Stimulated activated CD8-positive, alpha-beta memory T cell treated with anti-CD3 and anti-CD28 coated beads, Interleukin-12 subunit alpha, Interleukin-12 subunit beta, amount 100 ng/mL, for 24 hours (primary cell): Measurements from ENCODE around the gene RIN3.

Experiments used
- DNase-seq: peaks from one replicate; pipeline ENCODE4 v3.0.0-alpha.2; 2020; ENCODE audit errors: extremely low read depth

The RIN3 gene

DNA sequence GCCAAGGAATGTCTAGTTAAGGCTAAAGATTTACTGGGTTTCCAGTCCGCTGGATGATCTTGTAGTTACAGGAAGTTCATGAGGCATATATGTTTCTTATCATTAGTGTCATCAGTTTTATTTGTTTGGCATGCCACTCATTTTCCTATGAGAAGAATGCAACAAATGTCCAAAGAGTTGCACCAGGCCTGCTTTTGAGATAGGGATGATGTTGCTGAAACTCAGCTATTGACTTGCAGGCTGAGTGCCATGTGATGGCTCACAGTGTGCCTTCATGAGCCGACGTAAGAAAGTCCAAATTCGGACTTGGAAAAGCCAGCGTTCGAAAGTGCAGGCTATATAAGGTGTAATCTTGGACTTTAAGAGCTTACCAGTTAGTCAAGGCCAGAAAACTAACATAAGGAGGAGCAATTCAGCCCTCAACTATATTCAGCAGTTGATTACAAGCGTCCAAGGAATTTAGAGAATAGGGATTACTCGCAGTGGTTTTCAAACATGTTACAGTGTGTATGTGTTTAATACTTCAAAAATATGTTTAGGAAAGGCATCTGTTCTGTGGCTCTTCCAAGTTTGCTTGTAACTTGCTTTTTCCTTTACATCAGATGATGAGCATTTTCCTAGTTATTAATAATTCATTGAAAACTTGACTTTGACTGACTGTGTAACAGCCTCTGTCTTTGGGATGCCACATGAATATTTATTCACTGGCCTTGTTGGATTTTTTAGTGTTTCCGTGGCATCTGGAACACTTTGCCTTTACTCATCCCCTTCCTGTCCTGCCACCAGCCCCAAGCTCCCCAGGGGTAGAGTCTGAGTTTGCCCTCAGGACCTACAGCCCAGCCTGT lies 133.6 kb downstream of the RIN3 start:
- no peak for DNase-seq

DNA sequence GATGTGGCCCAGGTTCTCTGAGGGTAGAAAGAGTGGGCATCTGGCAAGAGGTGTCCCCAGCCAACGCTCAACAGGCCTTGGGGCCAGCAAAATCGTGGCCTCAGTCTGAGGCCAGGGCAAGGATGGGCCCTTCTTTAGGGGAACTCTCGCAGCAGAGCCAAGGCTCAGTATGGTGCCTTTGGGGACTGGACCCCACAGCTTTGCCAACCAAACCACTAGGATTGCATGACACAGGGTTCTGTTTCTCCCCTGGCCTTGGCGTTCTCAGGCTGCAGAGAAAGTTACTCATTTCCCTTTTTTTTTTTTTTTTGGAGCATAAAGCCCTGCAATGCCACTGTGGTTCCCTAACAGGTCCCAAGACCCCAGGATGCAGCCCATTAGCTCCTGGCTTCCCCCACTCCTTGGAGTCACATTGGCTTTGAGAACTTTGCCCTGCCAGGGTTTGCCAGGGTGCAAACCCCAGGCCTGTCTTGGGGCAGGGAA lies 134.3 kb downstream of the RIN3 start:
- DNase-seq, result no peak

DNA sequence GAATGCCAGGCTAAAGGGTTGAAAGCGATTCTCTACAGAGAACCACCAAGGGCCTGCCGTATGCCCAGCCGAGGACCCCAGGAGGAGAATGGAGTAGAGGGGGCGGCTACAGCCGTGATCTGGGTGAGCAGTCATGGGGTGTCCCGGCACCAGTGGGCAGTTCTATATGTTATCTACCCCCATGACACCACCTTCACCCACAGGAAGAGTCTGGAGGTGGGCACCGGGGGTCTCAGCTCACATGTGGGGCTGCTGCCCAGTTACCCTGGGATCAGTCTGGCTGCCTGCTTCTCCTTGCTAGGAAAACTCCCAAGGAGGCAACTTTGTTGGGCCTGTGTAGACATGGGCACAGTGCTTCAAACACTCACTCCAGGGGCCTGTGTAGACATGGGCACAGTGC lies 135.5 kb downstream of the RIN3 start:
- no peak for DNase-seq

DNA sequence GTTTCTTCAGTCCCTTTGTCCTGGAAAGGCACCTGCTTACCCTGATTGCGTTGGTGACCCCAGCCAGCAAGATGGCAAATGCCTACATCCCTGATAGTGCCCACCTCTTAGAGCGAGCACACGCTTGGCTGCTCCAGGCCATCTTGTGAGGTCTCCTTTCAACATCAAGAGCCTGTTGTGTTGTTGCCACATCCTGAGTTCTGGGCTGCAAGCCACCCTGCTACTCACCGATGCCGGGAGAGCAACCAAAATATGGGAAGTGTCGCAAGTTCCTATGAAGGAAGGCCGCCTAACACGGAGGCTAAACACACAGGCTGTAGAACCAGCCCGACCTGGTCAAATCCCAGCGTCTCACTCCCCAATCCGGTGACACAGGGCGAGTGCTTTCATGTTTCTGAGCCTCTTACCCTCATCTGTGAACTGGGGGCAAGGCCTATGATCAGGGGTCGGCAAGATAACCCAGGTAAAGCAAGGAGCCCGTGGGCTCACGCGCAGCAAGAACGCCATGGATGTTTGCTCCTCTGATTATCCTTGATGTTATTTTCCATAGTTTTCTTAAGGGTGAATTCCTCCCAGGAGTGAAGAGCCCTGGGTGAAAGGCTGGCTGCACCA lies 136.5 kb downstream of the RIN3 start:
- no peak for DNase-seq

DNA sequence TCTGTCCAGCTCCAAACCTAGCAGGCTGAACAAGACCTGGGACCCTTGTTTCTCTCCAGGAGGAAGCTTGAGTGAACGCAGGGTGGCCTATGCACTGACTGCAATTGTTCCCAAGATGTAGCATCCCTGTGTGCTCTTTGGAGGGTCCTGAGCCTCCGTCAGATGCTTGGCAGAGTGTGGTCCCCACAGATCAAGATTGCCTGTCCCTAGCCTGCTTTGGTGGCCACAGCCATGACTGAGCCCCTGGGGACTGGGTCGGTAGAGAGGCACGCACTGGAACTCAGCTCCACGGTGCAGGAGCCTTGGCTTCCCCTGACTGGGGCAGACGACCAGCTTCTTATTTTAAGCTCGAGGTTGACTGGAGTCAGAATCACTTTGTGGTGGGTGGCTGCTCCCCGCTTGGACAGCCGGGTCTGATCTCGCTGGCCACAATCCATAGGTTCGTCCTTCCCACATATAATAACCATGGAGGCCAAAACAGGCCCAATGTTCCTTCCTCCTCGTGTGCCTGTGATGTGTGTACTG lies 137.1 kb downstream of the RIN3 start:
- no peak for DNase-seq

DNA sequence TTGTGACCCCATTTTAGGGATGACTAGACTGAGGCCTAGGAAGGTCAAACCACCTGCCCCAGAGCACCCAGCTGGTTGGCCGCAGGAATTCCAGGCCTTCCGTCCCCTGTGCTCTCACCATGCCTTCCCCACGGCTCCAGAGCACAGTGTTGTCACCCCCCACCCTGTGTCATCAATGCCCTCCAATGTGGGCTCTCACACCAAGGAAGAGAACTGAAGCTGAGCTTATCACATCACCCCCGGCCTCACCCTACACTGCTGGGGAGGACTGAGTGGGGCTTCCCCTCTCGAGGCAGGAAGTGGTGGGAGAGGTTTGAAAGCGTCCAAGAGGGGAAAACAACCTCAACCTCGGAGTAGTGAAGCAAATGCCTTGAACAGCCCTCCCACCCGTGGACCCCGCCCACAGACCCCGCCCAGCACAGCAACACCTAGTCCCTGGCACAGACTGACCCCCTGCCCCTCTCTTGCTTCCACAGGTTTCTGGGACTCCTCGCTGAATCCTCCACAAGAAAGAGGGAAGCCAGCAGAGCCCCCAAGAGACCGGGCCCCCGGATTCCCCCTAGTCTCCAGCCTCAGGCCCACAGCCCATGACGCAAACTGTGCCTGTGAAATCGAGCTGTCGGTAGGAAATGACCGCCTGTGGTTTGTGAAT lies 137.7 kb downstream of the RIN3 start:
- DNase-seq, result no peak

DNA sequence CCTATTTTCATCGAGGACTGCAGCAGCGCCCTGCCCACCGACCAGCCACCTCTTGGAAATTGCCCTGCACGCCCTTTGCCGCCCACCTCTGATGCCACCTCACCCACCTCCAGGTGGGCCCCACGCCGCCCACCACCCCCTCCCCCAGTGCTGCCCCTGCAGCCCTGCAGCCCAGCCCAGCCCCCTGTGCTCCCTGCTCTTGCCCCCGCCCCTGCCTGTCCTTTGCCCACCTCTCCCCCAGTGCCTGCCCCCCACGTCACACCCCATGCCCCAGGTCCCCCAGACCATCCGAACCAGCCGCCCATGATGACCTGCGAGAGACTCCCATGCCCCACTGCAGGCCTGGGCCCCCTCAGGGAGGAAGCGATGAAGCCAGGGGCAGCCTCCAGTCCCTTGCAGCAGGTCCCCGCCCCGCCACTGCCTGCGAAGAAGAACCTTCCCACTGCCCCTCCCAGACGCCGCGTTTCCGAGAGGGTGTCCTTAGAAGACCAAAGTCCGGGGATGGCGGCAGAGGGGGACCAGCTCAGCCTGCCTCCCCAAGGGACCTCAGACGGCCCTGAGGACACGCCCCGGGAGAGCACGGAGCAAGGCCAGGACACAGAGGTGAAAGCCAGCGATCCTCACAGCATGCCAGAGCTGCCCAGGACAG lies 138.3 kb downstream of the RIN3 start:
- DNase-seq, result no peak

DNA sequence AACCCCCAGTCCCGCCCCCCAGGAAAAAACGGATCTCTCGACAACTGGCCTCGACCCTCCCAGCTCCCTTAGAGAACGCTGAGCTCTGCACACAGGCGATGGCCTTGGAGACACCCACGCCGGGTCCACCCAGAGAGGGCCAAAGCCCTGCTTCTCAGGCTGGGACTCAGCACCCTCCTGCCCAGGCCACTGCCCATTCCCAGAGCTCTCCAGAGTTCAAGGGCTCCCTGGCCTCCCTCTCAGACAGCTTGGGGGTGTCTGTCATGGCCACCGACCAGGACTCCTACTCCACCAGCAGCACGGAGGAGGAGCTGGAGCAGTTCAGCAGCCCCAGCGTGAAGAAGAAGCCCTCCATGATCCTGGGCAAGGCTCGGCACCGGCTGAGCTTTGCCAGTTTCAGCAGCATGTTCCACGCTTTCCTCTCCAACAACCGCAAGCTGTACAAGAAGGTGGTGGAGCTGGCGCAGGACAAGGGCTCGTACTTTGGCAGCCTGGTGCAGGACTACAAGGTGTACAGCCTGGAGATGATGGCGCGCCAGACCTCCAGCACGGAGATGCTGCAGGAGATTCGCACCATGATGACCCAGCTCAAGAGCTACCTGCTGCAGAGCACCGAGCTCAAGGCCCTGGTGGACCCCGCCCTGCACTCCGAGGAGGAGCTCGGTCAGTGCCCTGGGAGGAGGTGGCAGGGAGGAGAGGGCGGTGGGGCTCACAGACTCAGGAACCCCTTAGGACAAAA lies 139.0 kb downstream of the RIN3 start:
- no peak for DNase-seq

DNA sequence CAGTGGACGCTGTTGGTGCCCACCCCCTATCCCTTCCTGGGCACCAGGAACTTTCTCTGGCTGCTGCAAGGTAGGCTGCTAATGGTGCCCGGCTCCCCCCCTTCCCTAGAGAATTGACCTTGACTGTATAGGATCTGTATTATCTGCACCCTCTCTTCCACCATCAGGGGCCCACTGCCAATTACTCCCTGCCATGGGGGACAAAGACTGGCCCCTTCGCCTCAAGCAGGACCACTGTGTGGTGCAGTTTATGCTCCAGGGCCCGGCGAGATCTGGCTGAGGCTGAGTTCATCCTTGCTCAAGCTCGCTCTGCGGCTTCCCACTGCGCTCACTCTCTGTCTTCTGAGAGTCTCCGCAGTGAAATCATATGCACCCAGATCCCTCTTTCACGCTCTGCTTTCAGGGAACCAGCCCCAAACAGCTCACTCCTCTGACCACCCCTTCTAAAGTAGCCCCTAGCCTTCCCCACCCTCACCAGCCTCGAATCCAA lies 139.6 kb downstream of the RIN3 start:
- no peak for DNase-seq

DNA sequence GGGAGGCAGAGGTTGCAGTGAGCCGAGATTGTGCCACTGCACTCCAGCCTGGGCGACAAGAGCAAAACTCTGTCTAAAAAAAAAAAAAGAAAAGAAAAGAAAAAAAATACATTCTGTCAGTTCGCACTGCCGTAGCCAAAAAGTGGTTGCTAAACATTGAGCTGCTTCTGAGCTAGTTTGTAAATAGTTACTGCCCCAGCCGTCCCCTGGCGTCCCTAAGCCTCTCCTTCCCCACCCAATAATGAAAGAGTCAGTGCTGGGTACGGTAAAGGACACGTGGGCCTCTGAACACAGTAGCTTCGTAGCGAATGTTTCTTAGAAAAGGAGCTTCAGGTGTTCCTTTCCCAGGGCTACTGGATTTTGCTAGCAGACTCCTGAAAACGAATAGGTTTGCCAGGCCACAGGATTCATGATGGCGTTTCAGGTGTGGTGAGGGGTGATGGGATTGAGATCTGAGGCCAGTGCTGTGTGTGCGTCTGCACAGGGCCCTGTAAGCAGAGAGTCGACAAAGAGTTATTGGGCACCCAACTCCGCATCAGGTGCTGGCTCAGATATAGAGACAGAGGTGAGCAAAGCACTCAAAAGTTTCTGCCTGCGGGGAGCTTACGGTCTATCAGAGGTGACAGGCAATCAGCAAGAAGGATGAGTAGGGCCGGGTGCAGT lies 140.8 kb downstream of the RIN3 start:
- no peak for DNase-seq

DNA sequence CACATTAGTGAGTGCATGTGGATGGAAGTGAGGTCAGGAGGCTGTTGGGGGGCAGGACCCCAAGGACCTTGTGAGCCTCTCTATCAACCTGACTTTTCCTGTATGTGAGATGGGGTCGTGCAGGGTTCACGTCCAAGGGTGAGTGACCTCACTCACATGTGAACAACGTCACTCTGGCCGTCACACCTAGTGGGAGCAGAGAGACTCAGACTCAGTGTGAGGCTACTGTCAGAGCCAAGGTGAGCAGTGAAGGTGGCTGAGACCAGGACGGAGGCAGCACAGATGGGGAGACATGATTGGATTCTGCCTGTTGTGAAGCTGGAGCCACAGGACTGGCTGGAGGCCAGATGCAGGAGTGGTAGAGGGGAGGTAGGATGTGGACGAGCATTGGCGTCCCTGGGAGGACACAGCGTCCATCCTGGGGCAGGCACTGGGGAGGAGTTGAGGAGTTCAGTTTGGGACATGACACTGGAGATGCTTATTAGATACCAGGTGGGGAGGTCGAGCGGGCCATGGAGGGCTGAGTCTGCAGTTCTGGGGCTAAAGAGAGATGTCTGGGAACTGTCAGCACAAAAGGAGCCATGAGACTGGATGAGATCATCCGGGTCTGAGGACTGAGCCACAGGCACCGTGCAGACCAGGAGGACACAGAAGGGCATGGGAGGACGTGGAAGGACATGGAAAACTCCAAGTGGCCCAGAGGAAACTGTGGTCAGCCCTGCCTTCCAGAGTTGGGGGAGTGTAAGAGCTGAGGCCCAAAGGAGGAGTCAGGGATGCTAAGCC lies 142.0 kb downstream of the RIN3 start:
- no peak for DNase-seq

DNA sequence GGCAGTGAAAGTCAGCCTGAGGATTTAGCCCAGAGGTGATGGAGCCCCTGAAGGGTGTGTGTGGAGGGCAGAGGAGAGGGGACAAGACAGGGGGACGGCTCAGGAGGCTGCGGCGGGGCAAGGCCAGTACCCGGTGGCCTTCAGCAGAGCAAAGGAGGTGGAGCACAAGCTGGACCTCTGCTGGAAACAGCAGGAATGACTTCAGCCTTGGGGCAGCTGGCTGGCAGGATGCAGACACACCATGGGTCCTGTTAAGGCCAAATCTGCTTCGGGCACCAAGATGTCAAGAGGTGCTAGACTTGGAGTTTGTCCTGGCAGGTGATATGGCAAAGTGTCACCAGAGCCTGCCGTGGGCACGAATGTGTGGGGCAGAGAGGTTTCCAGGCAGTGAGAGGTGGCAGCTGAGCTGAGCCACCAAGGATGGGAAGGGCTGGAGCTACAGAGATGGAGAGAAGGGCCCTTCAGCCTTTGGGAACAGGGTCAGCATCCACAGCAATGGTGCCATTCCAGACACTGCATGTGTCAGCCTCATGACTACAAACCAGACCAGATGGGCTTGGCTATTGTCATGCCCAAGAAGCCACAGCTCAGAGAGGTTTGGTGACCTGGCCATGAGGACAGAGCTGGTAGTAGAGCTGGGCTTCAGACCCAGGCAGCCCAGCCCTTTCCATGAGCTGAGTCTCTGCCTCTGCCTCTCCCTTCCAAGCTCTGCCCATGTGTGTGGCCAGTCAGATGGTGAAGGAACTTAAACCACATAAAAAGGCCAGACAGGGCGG lies 142.9 kb downstream of the RIN3 start:
- DNase-seq, result no peak

DNA sequence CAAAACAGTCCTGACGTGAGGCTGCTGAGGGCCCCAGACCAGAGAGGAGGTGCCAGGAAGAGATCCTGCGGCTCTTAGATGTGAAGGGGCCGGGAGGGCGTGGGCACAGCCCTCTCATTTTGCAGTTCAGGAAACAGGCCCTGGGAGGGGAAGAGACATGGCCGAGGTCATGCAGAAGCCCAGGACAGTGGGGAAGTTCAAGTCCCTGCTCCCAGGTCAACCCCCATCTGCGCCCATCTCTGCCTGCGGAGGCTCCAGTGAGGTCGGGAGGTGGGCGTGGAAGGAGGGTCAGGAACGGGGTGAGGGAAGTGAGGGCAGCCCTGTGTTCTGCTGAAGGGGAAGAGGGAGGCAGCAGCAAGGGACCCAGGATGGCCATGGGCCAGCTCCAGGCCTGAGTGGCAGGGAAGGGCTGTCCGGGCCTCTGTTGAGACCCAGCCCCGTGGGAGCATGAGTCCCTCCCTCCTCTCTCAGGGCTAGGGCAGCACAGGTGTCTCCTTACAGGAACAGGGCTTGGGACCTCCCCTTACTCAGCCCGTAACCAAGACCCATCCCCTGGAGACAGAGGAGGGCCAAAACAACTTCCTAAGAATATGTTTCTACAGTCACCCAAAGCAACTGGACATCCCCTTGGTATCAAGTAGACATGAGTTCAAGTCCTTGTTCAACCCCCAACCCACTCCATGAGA lies 144.0 kb downstream of the RIN3 start:
- DNase-seq, result no peak

DNA sequence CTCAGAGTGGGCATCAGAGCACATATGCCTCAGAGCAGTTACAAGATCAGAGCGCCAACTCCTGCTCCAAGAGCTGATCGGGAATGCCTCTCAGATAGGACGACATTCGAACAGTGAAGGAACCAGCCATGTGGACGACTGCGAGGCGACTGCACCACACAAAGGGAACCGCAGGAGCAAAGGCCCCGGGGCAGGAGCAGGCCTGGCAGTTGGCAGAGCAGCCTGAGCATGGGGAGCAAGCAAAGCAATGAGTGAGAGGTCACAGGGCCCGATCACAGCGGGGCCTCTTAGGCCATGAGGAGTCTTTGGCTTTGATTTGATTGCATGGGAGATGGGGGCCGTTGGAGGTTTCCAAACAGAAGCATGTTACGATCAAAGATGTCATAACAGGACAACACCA lies 144.6 kb downstream of the RIN3 start:
- DNase-seq, result no peak

DNA sequence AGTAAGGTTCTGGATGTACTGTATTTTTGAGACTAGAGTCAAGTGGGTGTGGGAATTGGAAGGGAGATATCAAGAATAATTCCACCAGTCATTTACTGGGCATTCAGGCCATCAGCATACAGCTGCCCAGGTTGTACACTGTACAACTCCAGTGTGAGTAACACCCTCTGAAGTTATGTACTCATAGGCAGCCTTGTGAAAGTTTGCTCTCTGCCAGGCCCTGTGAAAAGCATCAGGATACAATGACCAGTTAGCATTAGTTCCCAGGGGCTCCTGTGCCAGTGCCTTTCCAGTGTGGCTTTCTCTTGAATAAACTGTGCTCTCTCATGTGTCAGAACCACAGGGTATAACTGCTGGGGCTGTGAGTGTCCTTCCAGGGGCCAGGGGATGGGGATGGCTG lies 145.1 kb downstream of the RIN3 start:
- DNase-seq, result no peak

DNA sequence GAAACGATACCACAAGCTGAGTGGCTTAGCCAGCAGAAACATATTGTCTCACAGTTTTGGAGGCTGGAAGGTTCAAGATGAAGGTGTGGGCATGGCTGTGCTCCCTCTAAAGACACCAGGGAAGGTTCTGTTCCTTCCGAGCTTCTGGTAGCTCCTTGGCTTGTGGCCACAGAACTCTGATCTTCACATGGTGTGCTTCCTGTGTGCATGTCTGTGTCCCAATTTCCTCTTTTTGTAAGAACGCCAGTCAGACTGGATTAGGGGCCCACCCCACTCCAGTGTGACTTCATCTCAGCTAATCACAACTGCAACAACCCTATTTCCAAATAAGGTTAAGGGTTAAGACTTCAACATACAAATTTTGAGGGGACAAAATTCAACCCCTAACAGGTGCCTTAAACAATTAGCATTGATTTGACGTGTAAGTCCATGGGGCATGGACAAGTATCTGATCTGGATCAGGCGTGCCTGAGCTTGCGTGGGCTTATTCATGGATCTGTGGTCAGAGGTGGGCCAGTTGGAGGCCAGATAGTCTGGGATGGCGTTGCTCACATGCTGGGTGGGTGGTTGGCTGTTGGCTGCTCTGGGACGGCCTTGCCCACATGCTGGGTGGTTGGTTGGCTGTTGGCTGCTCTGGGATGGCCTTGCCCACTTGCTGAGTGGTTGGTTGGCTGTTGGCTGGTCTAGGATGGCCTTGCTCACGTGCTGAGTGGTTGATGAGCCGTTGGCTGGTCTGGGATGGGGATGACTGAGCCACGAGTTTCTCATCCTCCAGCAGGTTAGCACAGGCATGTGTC lies 146.4 kb downstream of the RIN3 start:
- no peak for DNase-seq

DNA sequence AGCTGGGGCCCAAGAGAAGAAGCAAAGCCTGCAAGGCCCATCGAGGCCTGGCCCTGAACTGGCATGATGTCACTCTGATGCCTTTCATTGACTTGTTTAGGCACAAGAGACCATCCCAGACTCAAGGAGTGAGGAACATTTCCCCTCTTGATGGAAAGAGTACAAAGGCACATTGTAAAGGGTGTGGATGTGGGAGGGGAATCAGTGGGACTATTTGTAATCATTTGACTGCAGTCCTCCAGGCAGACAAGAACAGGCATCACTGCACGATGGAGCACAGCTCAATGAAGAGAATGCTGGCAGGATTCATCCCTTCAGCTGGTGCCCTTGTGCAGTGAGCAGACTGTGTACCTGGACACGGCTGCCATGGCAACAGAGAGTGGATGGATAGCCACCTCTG lies 147.0 kb downstream of the RIN3 start:
- DNase-seq, result no peak

DNA sequence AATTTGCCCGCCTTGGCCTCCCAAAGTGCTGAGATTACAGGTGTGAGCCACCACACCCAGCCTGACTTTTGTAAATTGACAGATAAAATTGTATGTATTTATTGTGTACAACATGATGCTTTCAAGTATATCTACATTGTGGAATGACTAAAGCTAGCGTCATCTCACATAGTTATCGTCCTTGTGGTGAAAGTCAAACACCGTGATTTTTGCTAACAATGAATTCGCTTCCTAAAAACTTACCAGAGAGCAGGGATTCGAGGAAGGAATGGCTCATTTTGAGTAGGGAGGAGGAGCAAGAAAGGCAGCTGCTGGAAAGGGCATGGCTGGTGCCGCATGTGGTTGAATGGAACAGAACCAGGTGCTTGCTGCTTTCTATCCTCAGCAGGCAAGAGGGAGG lies 149.5 kb downstream of the RIN3 start:
- no peak for DNase-seq
